Caco-2 (cell line): ENCODE data around the gene SLC25A34. TPM values are rescaled to one million over a fixed set of nuclear protein-coding genes. Genes with fewer than 3 reads are reported as not detected.

Experiments
- BruUV-seq: library from RNA; stranded (reverse); fragments of 400-500 nt; replicated peaks from 2 replicates; lab custom pipeline; 2021; lab: Mats Ljungman, UMichigan
- CTCF ChIA-PET: fragments of 300-600 bp; sonication (Branson Sonifier 250); formaldehyde crosslinking; loops from one replicate; lab custom pipeline; 2022; ENCODE audit warnings: antibody characterized with exemption; lab: Charles Lee
- POLR2A ChIA-PET: fragments of 300-600 bp; sonication (Branson Sonifier 250); formaldehyde crosslinking; loops from one replicate; lab custom pipeline; 2022; ENCODE audit warnings: antibody characterized with exemption; lab: Charles Lee
- DNase-seq, 2 experiments: peaks; one replicate each; pipeline versions ENCODE4 v3.0.0 to v3.0.0-alpha.2; 2020 to 2022
- H3K27me3 ChIP-seq: replicated peaks from 2 replicates; pipeline ENCODE4 v1.6.0; 2011; ENCODE audit warnings: low read length; ENCODE audit not compliant: control insufficient read depth, insufficient read depth
- H3K36me3 ChIP-seq: 2 replicates; pipeline ENCODE4 v1.5.1; 2011; ENCODE audit warnings: low read length; ENCODE audit not compliant: control insufficient read depth, insufficient read depth
- H3K4me1 ChIP-seq: fragments of 250-450 bp; sonication (Bioruptor Pico); 2 replicates; pipeline ENCODE4 v1.5.1; 2020; ENCODE audit warnings: mild to moderate bottlenecking
- H3K4me3 ChIP-seq: 2 replicates; pipeline ENCODE4 v1.5.1; 2011; ENCODE audit warnings: low read depth, mild to moderate bottlenecking, control low read depth, low read length
- H3K9me3 ChIP-seq: fragments of 250-450 bp; sonication (Bioruptor Pico); 2 replicates; pipeline ENCODE4 v1.5.1; 2020; ENCODE audit warnings: mild to moderate bottlenecking, moderate library complexity
- H3K27ac Mint-ChIP-seq: one replicate; pipeline ENCODE4 v1.8.0; 2022; ENCODE audit warnings: mixed read lengths; ENCODE audit not compliant: unreplicated experiment
- H3K27me3 Mint-ChIP-seq: one replicate; pipeline ENCODE4 v1.8.0; 2022; ENCODE audit warnings: mixed read lengths; ENCODE audit not compliant: insufficient read depth, unreplicated experiment
- H3K36me3 Mint-ChIP-seq: one replicate; pipeline ENCODE4 v1.8.0; 2022; ENCODE audit warnings: mild to moderate bottlenecking, mixed read lengths; ENCODE audit not compliant: insufficient read depth, unreplicated experiment
- H3K4me1 Mint-ChIP-seq: one replicate; pipeline ENCODE4 v1.8.0; 2022; ENCODE audit warnings: low read depth, mixed read lengths; ENCODE audit not compliant: unreplicated experiment
- H3K4me3 Mint-ChIP-seq: one replicate; pipeline ENCODE4 v1.8.0; 2022; ENCODE audit warnings: mild to moderate bottlenecking, moderate library complexity, mixed read lengths; ENCODE audit not compliant: unreplicated experiment
- H3K9me3 Mint-ChIP-seq: one replicate; pipeline ENCODE4 v1.8.0; 2022; ENCODE audit warnings: mixed read lengths; ENCODE audit not compliant: unreplicated experiment
- intact Hi-C: fragments of 100-400 bp; cut with micrococcal nuclease; formaldehyde crosslinking; loops from one replicate; pipeline ENCODE4 v1.10.0; 2022; ENCODE audit not compliant: unreplicated experiment
- total RNA-seq: library from RNA; stranded (reverse); gene quantifications from 2 replicates; pipeline ENCODE4 v1.2.3, GENCODE V29; 2022
- TF ChIP-seq, protein P1 (sequence below), 2 experiments: fragments of 200-600 bp in 1 of 2; IDR thresholded peaks; 1 replicate in 1 of 2; 2 replicates in 1 of 2; pipeline versions ENCODE4 v1.5.1 to v1.8.0; 2011 to 2022; ENCODE audit warnings: antibody characterized with exemption in 1 of 2, control low read depth in 1 of 2, inconsistent platforms in 1 of 2, low read depth in 1 of 2, low read length in 1 of 2, mild to moderate bottlenecking in 1 of 2, moderate library complexity in 1 of 2; ENCODE audit not compliant: insufficient read depth in 1 of 2, severe bottlenecking in 1 of 2, unreplicated experiment in 1 of 2

The SLC25A34 gene
- total RNA-seq, 1 experiment from 2014 or later, result 1.1 TPM

DNA sequence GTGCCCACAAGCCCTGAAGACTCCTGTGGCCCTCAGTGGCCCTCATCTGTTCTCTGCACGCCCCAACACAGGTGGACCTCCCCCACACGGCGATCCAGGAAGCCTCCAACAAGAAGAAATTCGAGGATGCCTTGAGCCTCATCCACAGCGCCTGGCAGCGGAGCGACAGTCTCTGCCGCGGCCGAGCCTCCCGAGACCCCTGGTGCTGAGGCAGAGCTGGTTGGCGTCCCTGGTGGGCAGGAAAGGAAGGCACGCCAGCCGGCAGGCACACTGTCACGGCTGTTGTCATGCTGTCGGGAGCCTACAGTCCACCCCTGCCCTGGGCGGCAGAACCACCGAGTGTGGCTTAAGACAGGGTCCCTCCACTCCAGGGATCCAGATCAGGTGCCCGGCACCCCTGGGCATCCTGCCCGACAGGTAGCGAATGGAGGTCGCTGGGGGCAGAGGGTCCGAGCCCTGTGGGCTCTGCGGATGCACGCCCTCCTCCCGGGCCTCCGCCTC, 2.3 kb upstream of the SLC25A34 start:
- BruUV-seq, result no TSS peak
- CTCF ChIA-PET, result no interaction called here
- peaks cover 16% of the 10 kb centered on the region for H3K36me3 Mint-ChIP-seq
- no peaks in the 10 kb centered on the region for H3K27me3 Mint-ChIP-seq
- peaks cover 6% of the 10 kb centered on the region for H3K4me1 Mint-ChIP-seq
- TF ChIP-seq, protein P1, sequence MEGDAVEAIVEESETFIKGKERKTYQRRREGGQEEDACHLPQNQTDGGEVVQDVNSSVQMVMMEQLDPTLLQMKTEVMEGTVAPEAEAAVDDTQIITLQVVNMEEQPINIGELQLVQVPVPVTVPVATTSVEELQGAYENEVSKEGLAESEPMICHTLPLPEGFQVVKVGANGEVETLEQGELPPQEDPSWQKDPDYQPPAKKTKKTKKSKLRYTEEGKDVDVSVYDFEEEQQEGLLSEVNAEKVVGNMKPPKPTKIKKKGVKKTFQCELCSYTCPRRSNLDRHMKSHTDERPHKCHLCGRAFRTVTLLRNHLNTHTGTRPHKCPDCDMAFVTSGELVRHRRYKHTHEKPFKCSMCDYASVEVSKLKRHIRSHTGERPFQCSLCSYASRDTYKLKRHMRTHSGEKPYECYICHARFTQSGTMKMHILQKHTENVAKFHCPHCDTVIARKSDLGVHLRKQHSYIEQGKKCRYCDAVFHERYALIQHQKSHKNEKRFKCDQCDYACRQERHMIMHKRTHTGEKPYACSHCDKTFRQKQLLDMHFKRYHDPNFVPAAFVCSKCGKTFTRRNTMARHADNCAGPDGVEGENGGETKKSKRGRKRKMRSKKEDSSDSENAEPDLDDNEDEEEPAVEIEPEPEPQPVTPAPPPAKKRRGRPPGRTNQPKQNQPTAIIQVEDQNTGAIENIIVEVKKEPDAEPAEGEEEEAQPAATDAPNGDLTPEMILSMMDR (IDR thresholded peaks at IDR 0.05; ENCODE audit: insufficient read depth in 1 of 2, low read depth in 1 of 2, low read length in 1 of 2, severe bottlenecking in 1 of 2, unreplicated experiment in 1 of 2), result no peak
- no peaks in the 10 kb centered on the region for H3K9me3 Mint-ChIP-seq
- no peaks in the 10 kb centered on the region for H3K27me3 ChIP-seq
- H3K36me3 ChIP-seq, result no peaks in the 10 kb centered on the region
- no peak overlapping the region for H3K27ac Mint-ChIP-seq
- H3K4me3 ChIP-seq, result no peak overlapping the region
- H3K4me3 Mint-ChIP-seq, result no peak overlapping the region
- peaks cover 10% of the 10 kb centered on the region for H3K4me1 ChIP-seq
- no peaks in the 10 kb centered on the region for H3K9me3 ChIP-seq
- intact Hi-C loops, result no loop called here
- no peak for DNase-seq
- POLR2A ChIA-PET, result no interaction called here

DNA sequence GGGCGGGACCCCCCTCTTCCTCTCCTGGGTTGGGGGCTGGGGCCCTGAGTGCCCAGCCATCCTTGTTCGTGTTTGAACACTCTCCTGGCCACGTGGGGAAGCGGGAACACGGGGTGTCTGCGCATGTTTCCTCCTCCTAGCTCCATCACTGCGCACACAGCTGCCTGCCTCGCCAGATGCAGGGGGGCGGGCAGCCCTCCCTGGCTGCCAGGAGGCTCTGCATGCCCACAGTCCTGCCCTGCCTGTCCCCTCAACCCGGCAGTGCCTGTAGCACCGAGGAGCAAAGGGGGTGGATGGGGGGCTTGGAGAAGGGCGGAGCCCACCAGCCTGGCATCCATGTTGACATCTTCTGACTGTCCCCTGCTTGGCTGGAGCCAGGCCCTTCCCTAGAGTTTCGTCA, 1.8 kb upstream of the SLC25A34 start:
- Histone ChIP-seq H3K4me3 (no peak overlapping the region), H3K27me3 (no peaks in the 10 kb centered on the region), H3K36me3 (no peaks in the 10 kb centered on the region), H3K4me1 (peaks cover 10% of the 10 kb centered on the region), H3K9me3 (no peaks in the 10 kb centered on the region)
- Mint-ChIP-seq H3K27ac (no peak overlapping the region), H3K27me3 (no peaks in the 10 kb centered on the region), H3K4me3 (no peak overlapping the region), H3K36me3 (peaks cover 16% of the 10 kb centered on the region), H3K9me3 (no peaks in the 10 kb centered on the region), H3K4me1 (peaks cover 4% of the 10 kb centered on the region)
- CTCF ChIA-PET, result no interaction called here
- no peak for DNase-seq
- TF ChIP-seq, protein P1 (IDR thresholded peaks at IDR 0.05; ENCODE audit: insufficient read depth in 1 of 2, low read depth in 1 of 2, low read length in 1 of 2, severe bottlenecking in 1 of 2, unreplicated experiment in 1 of 2), result no peak
- no TSS peak for BruUV-seq
- intact Hi-C loops, result no loop called here
- POLR2A ChIA-PET, result interaction anchor here (0.6 kb wide), 1 partner anchor 284 kb away, joined by 3 read pairs; the partner anchor contains the start of gene HSPB7

- Mint-ChIP-seq H3K9me3 (no peaks in the 10 kb centered on the region), H3K4me1 (no peaks in the 10 kb centered on the region), H3K27ac (no peak overlapping the region), H3K27me3 (no peaks in the 10 kb centered on the region), H3K36me3 (peaks cover 16% of the 10 kb centered on the region), H3K4me3 (no peak overlapping the region)
- ChIA-PET POLR2A (interaction anchor here (0.6 kb wide), 2 partner anchors 49 to 283 kb away, joined by 3 to 10 read pairs; partner anchors contain the start of gene HSPB7), CTCF (no interaction called here)
- no TSS peak for BruUV-seq
- no peaks in the 10 kb centered on the region for H3K9me3 ChIP-seq
- no peaks in the 10 kb centered on the region for H3K36me3 ChIP-seq
- peak; percentile 56 to 68 for DNase-seq
- TF ChIP-seq, protein P1 (IDR thresholded peaks at IDR 0.05; ENCODE audit: insufficient read depth in 1 of 2, low read depth in 1 of 2, low read length in 1 of 2, severe bottlenecking in 1 of 2, unreplicated experiment in 1 of 2), result no peak
- intact Hi-C loops, result no loop called here
- no peaks in the 10 kb centered on the region for H3K27me3 ChIP-seq
- H3K4me1 ChIP-seq, result peaks cover 10% of the 10 kb centered on the region
- no peak overlapping the region for H3K4me3 ChIP-seq
Measured at GRCh38 chr1:15734901-15735300, 1.2 kb upstream of the SLC25A34 start.
